Measurements from ENCODE around the gene TRIM32. TPM values are rescaled to one million over a fixed set of nuclear protein-coding genes. Genes with fewer than 3 reads are reported as not detected.

TRIM32 gene
- total RNA-seq, 2 donors from 2014 or later = 19.6 to 33.3 TPM

DNA sequence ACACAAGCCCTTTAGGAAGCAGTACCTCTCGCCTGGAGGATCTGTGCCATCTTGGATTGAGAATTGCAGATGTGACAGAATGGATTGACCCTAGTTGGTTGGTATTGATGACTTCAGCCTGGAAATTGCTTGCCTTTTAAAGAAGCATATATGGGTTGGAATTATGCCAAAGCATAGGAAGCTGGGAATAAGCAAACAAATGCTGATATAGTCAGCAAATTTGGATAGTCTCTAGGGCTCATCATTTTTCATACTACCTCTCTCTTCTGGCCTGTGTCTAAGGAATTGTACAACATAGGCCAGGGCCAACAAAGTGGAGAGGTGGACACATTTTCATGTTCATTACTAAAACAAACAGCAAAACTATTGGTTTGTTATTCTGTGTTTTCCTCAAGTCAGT is 13.2 kb downstream of the TRIM32 start:
- Histone ChIP-seq H3K9me3 (no peaks in the 10 kb centered on the region), H3K4me1 (ENCODE audit: control insufficient read depth in 1 of 2, low read depth in 2 of 2) (peaks cover 3 to 10% of the 10 kb centered on the region in 2 donors), H3K27ac (no peak overlapping the region), H3K27me3 (replicated peaks; ENCODE audit: insufficient read depth) (no peaks in the 10 kb centered on the region), H3K4me3 (no peak overlapping the region), H3K36me3 (peaks cover 24% of the 10 kb centered on the region)
- ATAC-seq (ENCODE audit: insufficient number of reproducible peaks, low FRiP score, low read depth) = no peak
- TF ChIP-seq, protein P1, sequence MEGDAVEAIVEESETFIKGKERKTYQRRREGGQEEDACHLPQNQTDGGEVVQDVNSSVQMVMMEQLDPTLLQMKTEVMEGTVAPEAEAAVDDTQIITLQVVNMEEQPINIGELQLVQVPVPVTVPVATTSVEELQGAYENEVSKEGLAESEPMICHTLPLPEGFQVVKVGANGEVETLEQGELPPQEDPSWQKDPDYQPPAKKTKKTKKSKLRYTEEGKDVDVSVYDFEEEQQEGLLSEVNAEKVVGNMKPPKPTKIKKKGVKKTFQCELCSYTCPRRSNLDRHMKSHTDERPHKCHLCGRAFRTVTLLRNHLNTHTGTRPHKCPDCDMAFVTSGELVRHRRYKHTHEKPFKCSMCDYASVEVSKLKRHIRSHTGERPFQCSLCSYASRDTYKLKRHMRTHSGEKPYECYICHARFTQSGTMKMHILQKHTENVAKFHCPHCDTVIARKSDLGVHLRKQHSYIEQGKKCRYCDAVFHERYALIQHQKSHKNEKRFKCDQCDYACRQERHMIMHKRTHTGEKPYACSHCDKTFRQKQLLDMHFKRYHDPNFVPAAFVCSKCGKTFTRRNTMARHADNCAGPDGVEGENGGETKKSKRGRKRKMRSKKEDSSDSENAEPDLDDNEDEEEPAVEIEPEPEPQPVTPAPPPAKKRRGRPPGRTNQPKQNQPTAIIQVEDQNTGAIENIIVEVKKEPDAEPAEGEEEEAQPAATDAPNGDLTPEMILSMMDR (IDR thresholded peaks at IDR 0.05) = no peak
- no peak for DNase-seq (ENCODE audit: low spot score)

DNA sequence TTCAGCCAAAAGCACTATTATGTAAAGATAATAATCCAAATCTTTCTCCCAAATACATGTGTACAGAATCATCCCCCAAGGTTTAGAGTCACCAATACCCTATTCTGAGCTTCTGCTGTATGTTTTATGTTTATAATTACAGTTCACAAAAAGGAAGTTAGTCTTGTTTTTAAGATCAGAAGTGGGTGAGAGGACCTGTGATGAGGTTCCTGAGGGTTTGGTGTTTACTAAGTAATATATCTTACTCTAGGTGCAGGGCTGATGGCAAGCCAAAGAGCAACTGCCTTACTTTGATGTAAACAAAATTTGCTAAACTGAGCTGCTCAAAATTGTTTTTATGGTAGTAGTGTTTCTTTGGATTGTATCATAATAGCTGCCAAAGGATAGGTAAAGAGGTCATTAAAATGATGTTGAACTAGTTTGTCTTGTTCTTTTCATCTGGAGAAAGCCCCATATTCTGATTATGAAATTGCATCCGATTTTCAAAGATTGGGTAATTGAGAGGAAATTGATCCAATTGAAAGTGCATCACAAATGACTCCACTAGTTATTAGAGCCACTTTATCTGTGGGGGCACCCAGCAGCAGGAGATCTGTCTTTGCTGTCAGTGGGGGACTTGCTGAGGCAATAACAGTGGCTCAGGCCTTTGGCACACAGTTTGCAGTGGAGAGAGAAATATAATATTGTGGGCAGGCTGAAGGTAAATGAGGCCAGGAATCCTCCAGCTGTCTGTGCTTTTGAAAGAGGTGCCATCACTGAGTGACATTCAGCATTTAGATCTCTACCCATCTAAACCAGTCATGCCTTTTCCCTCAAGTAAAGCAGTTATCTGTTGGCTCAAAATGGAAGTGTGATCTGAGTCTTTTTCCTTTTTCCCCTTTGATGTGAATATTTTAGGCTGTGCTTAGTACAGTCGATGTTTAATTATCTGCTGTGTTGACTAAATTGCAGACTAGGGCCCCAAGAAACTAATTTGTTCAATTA is 14.1 kb downstream of the TRIM32 start:
- H3K4me3 ChIP-seq = no peak overlapping the region
- peaks cover 3 to 17% of the 10 kb centered on the region in 2 donors for H3K4me1 ChIP-seq (ENCODE audit: control insufficient read depth in 1 of 2, low read depth in 2 of 2)
- ATAC-seq (ENCODE audit: insufficient number of reproducible peaks, low FRiP score, low read depth) (no peak), DNase-seq (ENCODE audit: low spot score) (no peak)
- H3K9me3 ChIP-seq = no peaks in the 10 kb centered on the region
- no peaks in the 10 kb centered on the region for H3K27me3 ChIP-seq (replicated peaks; ENCODE audit: insufficient read depth)
- H3K27ac ChIP-seq = no peak overlapping the region
- TF ChIP-seq, protein P1 (IDR thresholded peaks at IDR 0.05) = no peak
- peaks cover 24% of the 10 kb centered on the region for H3K36me3 ChIP-seq

DNA sequence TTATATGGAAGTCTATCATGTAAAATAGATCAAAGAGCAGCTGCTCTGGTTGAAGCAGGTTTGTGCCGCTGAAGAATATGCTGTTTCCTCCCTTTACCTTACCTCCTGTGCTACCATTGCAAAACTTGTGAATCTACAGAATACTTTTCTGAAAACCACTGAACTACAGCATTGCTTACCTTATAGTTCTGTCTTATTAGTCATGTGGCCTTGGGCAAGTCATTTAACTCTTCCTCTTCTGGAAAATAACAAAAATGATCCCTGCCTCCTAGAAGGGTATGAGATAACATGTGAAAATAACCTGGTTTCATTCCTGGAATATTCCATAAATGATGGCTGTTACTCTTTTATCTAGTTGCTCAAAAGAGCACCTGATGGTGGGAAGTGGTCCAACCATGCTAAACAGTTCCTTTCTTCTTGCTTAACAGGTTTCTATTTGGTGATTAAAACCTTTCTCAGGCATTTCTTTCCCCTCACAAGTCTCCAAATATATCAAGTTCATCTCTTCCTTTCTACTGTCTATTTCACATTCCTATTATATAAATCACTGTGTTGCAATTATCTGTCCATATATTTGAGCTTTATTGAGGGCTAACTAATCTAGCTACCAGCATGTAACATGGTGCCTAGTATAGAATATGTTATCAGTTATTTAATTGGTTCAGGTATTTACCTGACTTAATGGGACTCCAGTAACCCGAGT is 15.0 kb downstream of the TRIM32 start:
- Histone ChIP-seq H3K4me3 (no peak overlapping the region), H3K27ac (no peak overlapping the region), H3K27me3 (replicated peaks; ENCODE audit: insufficient read depth) (no peaks in the 10 kb centered on the region), H3K9me3 (no peaks in the 10 kb centered on the region), H3K4me1 (ENCODE audit: control insufficient read depth in 1 of 2, low read depth in 2 of 2) (peaks cover 2 to 12% of the 10 kb centered on the region in 2 donors), H3K36me3 (peaks cover 24% of the 10 kb centered on the region)
- DNase-seq (ENCODE audit: low spot score) = no peak
- TF ChIP-seq, protein P1 (IDR thresholded peaks at IDR 0.05) = no peak
- no peak for ATAC-seq (ENCODE audit: insufficient number of reproducible peaks, low FRiP score, low read depth)

DNA sequence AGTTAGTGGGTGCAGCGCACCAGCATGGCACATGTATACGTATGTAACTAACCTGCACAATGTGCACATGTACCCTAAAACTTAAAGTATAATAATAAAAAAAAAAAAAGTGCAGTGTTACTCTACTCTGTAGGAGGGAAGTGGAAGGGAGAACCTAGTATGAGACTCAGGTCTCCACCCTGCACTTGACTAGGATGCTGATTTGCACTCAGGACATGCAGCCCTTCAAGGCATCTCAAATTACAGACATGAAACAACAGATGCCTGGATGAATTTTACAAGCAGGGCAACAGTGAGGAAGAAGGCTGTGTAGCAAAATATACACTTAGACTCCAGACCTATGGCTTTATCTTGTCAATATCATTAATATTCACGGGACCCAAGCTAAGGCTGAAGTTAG is 16.5 kb downstream of the TRIM32 start:
- H3K9me3 ChIP-seq = no peaks in the 10 kb centered on the region
- H3K4me3 ChIP-seq = no peak overlapping the region
- no peaks in the 10 kb centered on the region for H3K27me3 ChIP-seq (replicated peaks; ENCODE audit: insufficient read depth)
- TF ChIP-seq, protein P1 (IDR thresholded peaks at IDR 0.05) = no peak
- ATAC-seq (ENCODE audit: insufficient number of reproducible peaks, low FRiP score, low read depth) (no peak), DNase-seq (ENCODE audit: low spot score) (no peak)
- H3K4me1 ChIP-seq (ENCODE audit: control insufficient read depth in 1 of 2, low read depth in 2 of 2) = peaks cover 0 to 11% of the 10 kb centered on the region in 2 donors
- peaks cover 11% of the 10 kb centered on the region for H3K36me3 ChIP-seq
- H3K27ac ChIP-seq = no peak overlapping the region

DNA sequence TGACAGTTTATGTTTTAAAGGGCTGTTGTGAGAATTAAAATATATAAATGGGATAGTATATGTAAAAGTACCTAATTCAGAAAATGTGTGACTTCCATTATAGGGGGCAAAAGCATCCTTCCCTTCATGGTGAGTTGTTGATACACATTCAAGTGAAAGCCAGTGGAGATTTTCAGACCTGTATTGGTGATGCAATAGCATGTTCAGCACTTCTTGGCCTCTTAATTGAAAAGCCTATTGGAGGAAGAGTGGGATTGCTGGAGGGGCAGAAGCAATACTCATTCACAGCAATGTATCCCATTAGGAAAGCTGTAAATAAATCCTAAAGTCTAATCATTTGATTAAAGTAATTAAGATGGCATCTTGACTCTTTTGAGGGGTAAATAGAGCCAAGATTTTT is 17.4 kb downstream of the TRIM32 start:
- Histone ChIP-seq H3K4me1 (ENCODE audit: control insufficient read depth in 1 of 2, low read depth in 2 of 2) (peaks cover 0 to 11% of the 10 kb centered on the region in 2 donors), H3K4me3 (no peak overlapping the region), H3K27ac (no peak overlapping the region), H3K9me3 (no peaks in the 10 kb centered on the region), H3K36me3 (peaks cover 2% of the 10 kb centered on the region), H3K27me3 (replicated peaks; ENCODE audit: insufficient read depth) (no peaks in the 10 kb centered on the region)
- no peak for ATAC-seq (ENCODE audit: insufficient number of reproducible peaks, low FRiP score, low read depth)
- no peak for DNase-seq (ENCODE audit: low spot score)
- TF ChIP-seq, protein P1 (IDR thresholded peaks at IDR 0.05) = no peak

All from thoracic aorta (tissue), 2 donors.